Caco-2 (cell line): ENCODE data around the gene BMPR1B. TPM values are rescaled to one million over a fixed set of nuclear protein-coding genes. Genes with fewer than 3 reads are reported as not detected.

Source experiments
- BruUV-seq: library from RNA; stranded (reverse); fragments of 400-500 nt; replicated peaks from 2 replicates; lab custom pipeline; 2021; lab: Mats Ljungman, UMichigan
- CTCF ChIA-PET: fragments of 300-600 bp; sonication (Branson Sonifier 250); formaldehyde crosslinking; loops from one replicate; lab custom pipeline; 2022; ENCODE audit warnings: antibody characterized with exemption; lab: Charles Lee
- POLR2A ChIA-PET: fragments of 300-600 bp; sonication (Branson Sonifier 250); formaldehyde crosslinking; loops from one replicate; lab custom pipeline; 2022; ENCODE audit warnings: antibody characterized with exemption; lab: Charles Lee
- DNase-seq, 2 experiments: peaks; one replicate each; pipeline versions ENCODE4 v3.0.0 to v3.0.0-alpha.2; 2020 to 2022
- H3K27me3 ChIP-seq: replicated peaks from 2 replicates; pipeline ENCODE4 v1.6.0; 2011; ENCODE audit warnings: low read length; ENCODE audit not compliant: control insufficient read depth, insufficient read depth
- H3K36me3 ChIP-seq: 2 replicates; pipeline ENCODE4 v1.5.1; 2011; ENCODE audit warnings: low read length; ENCODE audit not compliant: control insufficient read depth, insufficient read depth
- H3K4me1 ChIP-seq: fragments of 250-450 bp; sonication (Bioruptor Pico); 2 replicates; pipeline ENCODE4 v1.5.1; 2020; ENCODE audit warnings: mild to moderate bottlenecking
- H3K4me3 ChIP-seq: 2 replicates; pipeline ENCODE4 v1.5.1; 2011; ENCODE audit warnings: low read depth, mild to moderate bottlenecking, control low read depth, low read length
- H3K9me3 ChIP-seq: fragments of 250-450 bp; sonication (Bioruptor Pico); 2 replicates; pipeline ENCODE4 v1.5.1; 2020; ENCODE audit warnings: mild to moderate bottlenecking, moderate library complexity
- H3K27ac Mint-ChIP-seq: one replicate; pipeline ENCODE4 v1.8.0; 2022; ENCODE audit warnings: mixed read lengths; ENCODE audit not compliant: unreplicated experiment
- H3K27me3 Mint-ChIP-seq: one replicate; pipeline ENCODE4 v1.8.0; 2022; ENCODE audit warnings: mixed read lengths; ENCODE audit not compliant: insufficient read depth, unreplicated experiment
- H3K36me3 Mint-ChIP-seq: one replicate; pipeline ENCODE4 v1.8.0; 2022; ENCODE audit warnings: mild to moderate bottlenecking, mixed read lengths; ENCODE audit not compliant: insufficient read depth, unreplicated experiment
- H3K4me1 Mint-ChIP-seq: one replicate; pipeline ENCODE4 v1.8.0; 2022; ENCODE audit warnings: low read depth, mixed read lengths; ENCODE audit not compliant: unreplicated experiment
- H3K4me3 Mint-ChIP-seq: one replicate; pipeline ENCODE4 v1.8.0; 2022; ENCODE audit warnings: mild to moderate bottlenecking, moderate library complexity, mixed read lengths; ENCODE audit not compliant: unreplicated experiment
- H3K9me3 Mint-ChIP-seq: one replicate; pipeline ENCODE4 v1.8.0; 2022; ENCODE audit warnings: mixed read lengths; ENCODE audit not compliant: unreplicated experiment
- intact Hi-C: fragments of 100-400 bp; cut with micrococcal nuclease; formaldehyde crosslinking; loops from one replicate; pipeline ENCODE4 v1.10.0; 2022; ENCODE audit not compliant: unreplicated experiment
- total RNA-seq: library from RNA; stranded (reverse); gene quantifications from 2 replicates; pipeline ENCODE4 v1.2.3, GENCODE V29; 2022
- TF ChIP-seq, protein P1 (sequence below), 2 experiments: fragments of 200-600 bp in 1 of 2; IDR thresholded peaks; 1 replicate in 1 of 2; 2 replicates in 1 of 2; pipeline versions ENCODE4 v1.5.1 to v1.8.0; 2011 to 2022; ENCODE audit warnings: antibody characterized with exemption in 1 of 2, control low read depth in 1 of 2, inconsistent platforms in 1 of 2, low read depth in 1 of 2, low read length in 1 of 2, mild to moderate bottlenecking in 1 of 2, moderate library complexity in 1 of 2; ENCODE audit not compliant: insufficient read depth in 1 of 2, severe bottlenecking in 1 of 2, unreplicated experiment in 1 of 2

Gene BMPR1B
- total RNA-seq, 1 experiment from 2014 or later: 8.7 TPM

DNA sequence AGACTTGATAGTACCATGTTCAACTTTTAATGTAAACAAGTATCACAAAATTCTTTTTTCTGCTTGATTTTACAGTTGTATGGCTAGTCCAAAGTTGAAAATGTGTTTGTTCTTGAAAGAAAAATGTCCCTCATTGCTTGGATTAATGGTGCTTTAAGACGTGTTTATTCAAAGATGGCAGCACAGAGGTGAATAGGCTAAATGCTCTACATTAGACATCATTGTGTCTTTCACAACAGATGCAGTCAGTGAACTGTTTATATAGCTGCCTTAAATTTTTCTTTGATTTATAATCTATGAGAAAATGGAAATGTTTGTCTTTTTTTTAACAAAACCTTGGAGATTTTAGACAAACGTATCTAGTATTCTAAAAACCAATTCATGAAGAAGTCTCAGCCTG is 137.3 kb downstream of the BMPR1B start:
- Histone ChIP-seq H3K36me3 (no peaks in the 10 kb centered on the region), H3K4me1 (0 out of 2 replicates have a peak, but pooled peaks cover 4% of the 10 kb centered on the region), H3K27me3 (no peaks in the 10 kb centered on the region), H3K9me3 (no peaks in the 10 kb centered on the region), H3K4me3 (no peak overlapping the region)
- no peaks in the 10 kb centered on the region for H3K4me1 Mint-ChIP-seq
- no peaks in the 10 kb centered on the region for H3K27me3 Mint-ChIP-seq
- H3K27ac Mint-ChIP-seq: no peak overlapping the region
- no peaks in the 10 kb centered on the region for H3K9me3 Mint-ChIP-seq
- no peaks in the 10 kb centered on the region for H3K36me3 Mint-ChIP-seq
- no peak for DNase-seq
- no peak overlapping the region for H3K4me3 Mint-ChIP-seq
- TF ChIP-seq, protein P1, sequence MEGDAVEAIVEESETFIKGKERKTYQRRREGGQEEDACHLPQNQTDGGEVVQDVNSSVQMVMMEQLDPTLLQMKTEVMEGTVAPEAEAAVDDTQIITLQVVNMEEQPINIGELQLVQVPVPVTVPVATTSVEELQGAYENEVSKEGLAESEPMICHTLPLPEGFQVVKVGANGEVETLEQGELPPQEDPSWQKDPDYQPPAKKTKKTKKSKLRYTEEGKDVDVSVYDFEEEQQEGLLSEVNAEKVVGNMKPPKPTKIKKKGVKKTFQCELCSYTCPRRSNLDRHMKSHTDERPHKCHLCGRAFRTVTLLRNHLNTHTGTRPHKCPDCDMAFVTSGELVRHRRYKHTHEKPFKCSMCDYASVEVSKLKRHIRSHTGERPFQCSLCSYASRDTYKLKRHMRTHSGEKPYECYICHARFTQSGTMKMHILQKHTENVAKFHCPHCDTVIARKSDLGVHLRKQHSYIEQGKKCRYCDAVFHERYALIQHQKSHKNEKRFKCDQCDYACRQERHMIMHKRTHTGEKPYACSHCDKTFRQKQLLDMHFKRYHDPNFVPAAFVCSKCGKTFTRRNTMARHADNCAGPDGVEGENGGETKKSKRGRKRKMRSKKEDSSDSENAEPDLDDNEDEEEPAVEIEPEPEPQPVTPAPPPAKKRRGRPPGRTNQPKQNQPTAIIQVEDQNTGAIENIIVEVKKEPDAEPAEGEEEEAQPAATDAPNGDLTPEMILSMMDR (IDR thresholded peaks at IDR 0.05; ENCODE audit: insufficient read depth in 1 of 2, low read depth in 1 of 2, low read length in 1 of 2, severe bottlenecking in 1 of 2, unreplicated experiment in 1 of 2): no peak
- intact Hi-C loops: loop anchor here (10.0 kb wide), 1 partner anchor 130 kb away; no protein-coding TSS in a partner anchor
- CTCF ChIA-PET: no interaction called here
- POLR2A ChIA-PET: no interaction called here
- no TSS peak for BruUV-seq

DNA sequence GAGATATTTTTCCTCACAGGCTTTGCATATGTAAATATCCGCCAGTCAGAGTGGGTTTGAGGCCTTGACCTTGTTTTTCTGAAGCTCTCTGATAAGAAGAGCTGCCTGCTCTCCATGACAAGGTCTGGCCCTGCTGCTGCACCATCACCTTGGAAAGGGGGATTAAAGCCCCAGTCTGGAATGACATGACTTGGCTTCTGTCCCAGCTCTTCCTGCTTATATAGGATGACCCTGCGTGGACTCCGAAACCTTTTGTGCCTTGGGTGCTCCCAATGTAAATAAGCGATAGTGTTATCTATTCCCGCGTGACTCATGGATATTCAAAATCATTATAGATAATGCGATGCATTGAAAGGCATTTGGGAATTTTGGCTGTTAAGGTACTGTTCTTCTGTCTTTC is 139.3 kb downstream of the BMPR1B start:
- no peaks in the 10 kb centered on the region for H3K27me3 ChIP-seq
- H3K36me3 Mint-ChIP-seq: no peaks in the 10 kb centered on the region
- H3K9me3 Mint-ChIP-seq: no peaks in the 10 kb centered on the region
- no peak overlapping the region for H3K4me3 ChIP-seq
- intact Hi-C loops: loop anchor here (10.0 kb wide), 1 partner anchor 132 kb away; no protein-coding TSS in a partner anchor
- H3K9me3 ChIP-seq: no peaks in the 10 kb centered on the region
- DNase-seq: no peak
- 0 out of 2 replicates have a peak, but pooled peaks cover 4% of the 10 kb centered on the region for H3K4me1 ChIP-seq
- no TSS peak for BruUV-seq
- H3K4me3 Mint-ChIP-seq: no peak overlapping the region
- ChIA-PET CTCF (no interaction called here), POLR2A (no interaction called here)
- TF ChIP-seq, protein P1 (IDR thresholded peaks at IDR 0.05; ENCODE audit: insufficient read depth in 1 of 2, low read depth in 1 of 2, low read length in 1 of 2, severe bottlenecking in 1 of 2, unreplicated experiment in 1 of 2): no peak
- H3K27ac Mint-ChIP-seq: no peak overlapping the region
- H3K4me1 Mint-ChIP-seq: no peaks in the 10 kb centered on the region
- no peaks in the 10 kb centered on the region for H3K36me3 ChIP-seq
- H3K27me3 Mint-ChIP-seq: no peaks in the 10 kb centered on the region

DNA sequence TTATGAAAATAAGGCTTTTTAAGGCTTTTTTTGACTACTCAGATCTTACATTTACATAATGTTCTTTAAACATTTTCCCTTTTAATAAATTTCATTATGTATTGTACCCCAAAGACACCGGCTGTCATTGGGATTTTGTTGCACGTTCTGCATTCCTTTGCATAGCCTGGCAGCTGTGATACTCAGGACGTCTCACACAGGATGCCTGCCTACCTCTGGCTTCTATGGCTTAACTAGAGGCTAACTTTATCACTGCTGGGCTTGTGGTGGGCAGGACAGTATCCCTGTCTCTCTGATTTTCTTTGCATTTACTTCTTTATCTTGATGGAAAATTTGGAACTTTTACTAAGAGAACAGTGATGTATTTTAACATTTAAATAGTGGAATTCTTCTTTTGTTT is 147.8 kb downstream of the BMPR1B start:
- no peak for DNase-seq
- Mint-ChIP-seq H3K27me3 (no peaks in the 10 kb centered on the region), H3K27ac (no peak overlapping the region), H3K4me1 (no peaks in the 10 kb centered on the region), H3K36me3 (no peaks in the 10 kb centered on the region), H3K4me3 (no peak overlapping the region), H3K9me3 (no peaks in the 10 kb centered on the region)
- BruUV-seq: no TSS peak
- POLR2A ChIA-PET: no interaction called here
- H3K36me3 ChIP-seq: no peaks in the 10 kb centered on the region
- TF ChIP-seq, protein P1 (IDR thresholded peaks at IDR 0.05; ENCODE audit: insufficient read depth in 1 of 2, low read depth in 1 of 2, low read length in 1 of 2, severe bottlenecking in 1 of 2, unreplicated experiment in 1 of 2): no peak
- H3K4me3 ChIP-seq: no peak overlapping the region
- no peaks in the 10 kb centered on the region for H3K9me3 ChIP-seq
- no peaks in the 10 kb centered on the region for H3K27me3 ChIP-seq
- CTCF ChIA-PET: no interaction called here
- intact Hi-C loops: no loop called here
- no peaks in the 10 kb centered on the region for H3K4me1 ChIP-seq
